Measurements from ENCODE around the gene IL24.
A peak's percentile ranks its signal among the peaks of the same experiment; 100 is the strongest.
"Not testable (repeated sequence)": the region's sequence is repeated elsewhere in the genome, so short reads cannot be mapped to it uniquely, and the experiment has no call there.

IL24 gene

GRCh38 chr1:206905295-206906164, 8.3 kb downstream of the IL24 start:
- no peak for DNase-seq

GRCh38 chr1:206907304-206907991, 10.2 kb downstream of the IL24 start:
- DNase-seq, result no peak

- DNase-seq, result no peak
These were observed 10.8 kb downstream of the IL24 start for GRCh38 chr1:206908038-206908437.

GRCh38 chr1:206909161-206909882, 12.1 kb downstream of the IL24 start:
- DNase-seq, result peak; percentile 63

GRCh38 chr1:206909883-206910318, 12.7 kb downstream of the IL24 start:
- no peak for DNase-seq

- peak; percentile 65 for DNase-seq
These were observed 13.9 kb downstream of the IL24 start for GRCh38 chr1:206911064-206911663.

- peak; percentile 73 for DNase-seq
These were observed 15.3 kb downstream of the IL24 start for GRCh38 chr1:206912445-206913095.

- DNase-seq, result no peak
These were observed 16.7 kb downstream of the IL24 start for GRCh38 chr1:206913766-206914537.

GRCh38 chr1:206915030-206915735, 17.9 kb downstream of the IL24 start:
- DNase-seq, result no peak

- DNase-seq, result no peak
These were observed 18.9 kb downstream of the IL24 start for GRCh38 chr1:206916000-206916709.

GRCh38 chr1:206918076-206918475, 20.8 kb downstream of the IL24 start:
- DNase-seq, result no peak

- no peak for DNase-seq
These were observed 24.6 kb downstream of the IL24 start, which contains the start of gene FCMR for GRCh38 chr1:206921772-206922265. FCMR (minus strand) TSS chr1:206921941; CDS start chr1:206921854, 87 bp downstream.

GRCh38 chr1:206922524-206922923, 25.3 kb downstream of the IL24 start:
- no peak for DNase-seq

- no peak for DNase-seq
These were observed 26.0 kb downstream of the IL24 start for GRCh38 chr1:206923009-206923960.

- not testable (repeated sequence) for DNase-seq
These were observed 26.8 kb downstream of the IL24 start for GRCh38 chr1:206923961-206924557.

GRCh38 chr1:206924592-206925105, 27.4 kb downstream of the IL24 start:
- DNase-seq, result no peak

- no peak for DNase-seq
These were observed 28.0 kb downstream of the IL24 start for GRCh38 chr1:206925106-206925736.

- DNase-seq, result no peak
These were observed 29.0 kb downstream of the IL24 start for GRCh38 chr1:206926286-206926685.

All from retina (tissue), 1 donor.